SK-N-SH (cell line): ENCODE results near the gene ZNF516. TPM values are rescaled to one million over a fixed set of nuclear protein-coding genes. Genes with fewer than 3 reads are reported as not detected.

Experiments used
- CTCF ChIA-PET: fragments of 300-600, 350-600 bp; formaldehyde crosslinking; extraction: SDS; loops from one replicate; lab custom pipeline; 2021; lab: Yijun Ruan, JAX
- POLR2A ChIA-PET: fragments of 350-600 bp; sonication (Branson Sonifier 250); formaldehyde crosslinking; extraction: SDS; loops from one replicate; lab custom pipeline; 2020; ENCODE audit warnings: antibody characterized with exemption, inconsistent platforms; lab: Yijun Ruan, JAX
- DNase-seq: peaks from one replicate; pipeline ENCODE4 v3.0.0; 2012
- H2AFZ ChIP-seq: fragments of 200-600 bp; sonication (generic); 2 replicates; pipeline ENCODE4 v1.8.1; 2016; ENCODE audit warnings: antibody characterized with exemption, mild to moderate bottlenecking, low read depth
- H3F3A ChIP-seq: fragments of 200-600 bp; sonication (generic); replicated peaks from 2 replicates; pipeline ENCODE3; 2016; ENCODE audit warnings: antibody characterized with exemption, mild to moderate bottlenecking; ENCODE audit not compliant: insufficient read depth
- H3K27ac ChIP-seq, 2 experiments: fragments of 200-500 bp in 1 of 2; fragments of 200-600 bp in 1 of 2; sonication (Bioruptor generic) in 1 of 2; sonication (generic), shearing (Covaris generic) in 1 of 2; 2 replicates each; pipeline versions ENCODE4 v1.5.1 to v1.6.1; 2014 to 2016; ENCODE audit warnings: low read depth in 2 of 2, inconsistent platforms in 1 of 2, low read length in 1 of 2, mild to moderate bottlenecking in 1 of 2, mixed read lengths in 1 of 2
- H3K27me3 ChIP-seq: fragments of 200-600 bp; sonication (generic), shearing (Covaris generic); 2 replicates; pipeline ENCODE4 v1.6.1; 2016; ENCODE audit warnings: mixed run types; ENCODE audit not compliant: insufficient read depth
- H3K36me3 ChIP-seq, 2 experiments: fragments of 200-500 bp in 1 of 2; fragments of 200-600 bp in 1 of 2; sonication (Bioruptor generic) in 1 of 2; sonication (generic) in 1 of 2; replicated peaks in 1 of 2; 2 replicates each; pipeline versions ENCODE3 to v1.5.1; 2014 to 2016; ENCODE audit warnings: low read length in 1 of 2, mild to moderate bottlenecking in 1 of 2; ENCODE audit not compliant: insufficient read depth in 2 of 2, control insufficient read depth in 1 of 2
- H3K4me1 ChIP-seq, 2 experiments: fragments of 200-500 bp in 1 of 2; fragments of 200-600 bp in 1 of 2; sonication (Bioruptor generic) in 1 of 2; sonication (generic), shearing (Covaris generic) in 1 of 2; 2 replicates each; pipeline versions ENCODE4 v1.5.1 to v1.6.1; 2014 to 2016; ENCODE audit warnings: low read depth in 1 of 2, low read length in 1 of 2, mixed run types in 1 of 2; ENCODE audit not compliant: insufficient read depth in 2 of 2, control insufficient read depth in 1 of 2
- H3K4me2 ChIP-seq: fragments of 200-600 bp; sonication (generic), shearing (Covaris generic); 2 replicates; pipeline ENCODE4 v1.6.1; 2017; ENCODE audit warnings: mixed run types
- H3K4me3 ChIP-seq, 2 experiments: fragments of 200-500 bp in 1 of 2; fragments of 200-600 bp in 1 of 2; sonication (Bioruptor generic) in 1 of 2; sonication (generic), shearing (Covaris generic) in 1 of 2; 2 replicates each; pipeline versions ENCODE4 v1.5.1 to v1.8.1; 2014 to 2016; ENCODE audit warnings: low read depth in 2 of 2, inconsistent platforms in 1 of 2, low read length in 1 of 2, mild to moderate bottlenecking in 1 of 2, mixed read lengths in 1 of 2, moderate library complexity in 1 of 2
- H3K79me2 ChIP-seq: fragments of 200-600 bp; sonication (generic); 2 replicates; pipeline ENCODE4 v1.8.1; 2017; ENCODE audit warnings: mild to moderate bottlenecking; ENCODE audit not compliant: insufficient read depth
- H3K9ac ChIP-seq: fragments of 200-600 bp; sonication (generic); 2 replicates; pipeline ENCODE4 v1.6.1; 2017; ENCODE audit warnings: mixed run types
- H3K9me2 ChIP-seq: fragments of 200-600 bp; sonication (generic); 2 replicates; pipeline ENCODE4 v1.6.1; 2017; ENCODE audit warnings: mixed run types
- H3K9me3 ChIP-seq: fragments of 200-600 bp; sonication (generic); 2 replicates; pipeline ENCODE4 v1.6.1; 2017; ENCODE audit warnings: mixed run types, mild to moderate bottlenecking, moderate library complexity
- H4K20me1 ChIP-seq: fragments of 200-600 bp; sonication (generic); 2 replicates; pipeline ENCODE4 v1.6.1; 2017; ENCODE audit warnings: mild to moderate bottlenecking, mixed run types; ENCODE audit not compliant: insufficient read depth
- ELF1 ChIP-seq: IDR thresholded peaks from 2 replicates; pipeline ENCODE4 v1.4.0; 2012
- EZH2phosphoT487 ChIP-seq: fragments of 200-600 bp; sonication (generic); IDR thresholded peaks from 2 replicates; pipeline ENCODE4 v1.6.1; 2017; ENCODE audit warnings: low read depth, mixed run types, mild to moderate bottlenecking, antibody characterized with exemption, moderate library complexity, borderline replicate concordance
- FOXM1 ChIP-seq: IDR thresholded peaks from 2 replicates; pipeline ENCODE4 v1.4.0; 2012; ENCODE audit warnings: low read depth, mild to moderate bottlenecking
- GATA2 ChIP-seq: sonication (generic); formaldehyde crosslinking; IDR thresholded peaks from 2 replicates; pipeline ENCODE4 v1.5.0; 2020; ENCODE audit warnings: mild to moderate bottlenecking, missing genetic modification reagents
- MEF2A ChIP-seq: IDR thresholded peaks from 2 replicates; pipeline ENCODE4 v1.4.0; 2012; ENCODE audit warnings: low read depth, borderline replicate concordance
- MXI1 ChIP-seq: IDR thresholded peaks from 2 replicates; pipeline ENCODE4 v1.6.1; 2012; ENCODE audit warnings: mild to moderate bottlenecking, low read depth, low read length, improper control_type of control experiment
- NRF1 ChIP-seq: IDR thresholded peaks from 2 replicates; pipeline ENCODE4 v1.6.1; 2012; ENCODE audit warnings: low read depth, mild to moderate bottlenecking, low read length
- POLR2AphosphoS5 ChIP-seq: IDR thresholded peaks from 2 replicates; pipeline ENCODE4 v1.6.1; 2012; ENCODE audit warnings: low read depth, low read length
- RAD21 ChIP-seq: IDR thresholded peaks from 2 replicates; pipeline ENCODE4 v1.6.1; 2012; ENCODE audit warnings: mild to moderate bottlenecking, low read length
- RCOR1 ChIP-seq: fragments of 150-350 bp; IDR thresholded peaks from 2 replicates; pipeline ENCODE4 v1.6.1; 2017; ENCODE audit warnings: antibody characterized with exemption, low read length
- SIN3A ChIP-seq: IDR thresholded peaks from 2 replicates; pipeline ENCODE4 v1.6.1; 2012; ENCODE audit warnings: low read depth, mild to moderate bottlenecking, low read length, moderate library complexity, borderline replicate concordance
- SMC3 ChIP-seq: IDR thresholded peaks from 2 replicates; pipeline ENCODE4 v1.6.1; 2012; ENCODE audit warnings: low read depth, low read length, improper control_type of control experiment
- USF2 ChIP-seq: fragments of 150-350 bp; IDR thresholded peaks from 2 replicates; pipeline ENCODE4 v1.6.1; 2017; ENCODE audit warnings: antibody characterized with exemption, low read length, low read depth, borderline replicate concordance
- YY1 ChIP-seq: IDR thresholded peaks from 2 replicates; pipeline ENCODE4 v1.4.0; 2012; ENCODE audit warnings: low read depth, mild to moderate bottlenecking
- WGBS: methylation state at CpG from one replicate; pipeline ENCODE4 v1.1.6; 2017; ENCODE audit warnings: low lambda C conversion rate; 5-methylcytosine and 5-hydroxymethylcytosine counted together
- polyA plus RNA-seq, 3 experiments: library from polyadenylated mRNA; depleted of rRNA; stranded (reverse); fragments of >200 nt; gene quantifications; 2 replicates each; pipeline ENCODE4 v1.2.3, GENCODE V29; 2012
- TF ChIP-seq, protein P1 (sequence below): IDR thresholded peaks from 2 replicates; pipeline ENCODE4 v1.4.0; 2012; ENCODE audit warnings: low read depth, borderline replicate concordance
- TF ChIP-seq, protein P2 (sequence below): fragments of 150-350 bp; IDR thresholded peaks from 2 replicates; pipeline ENCODE4 v1.6.1; 2016; ENCODE audit warnings: mild to moderate bottlenecking, low read depth, low read length
- TF ChIP-seq, protein P3 (sequence below): IDR thresholded peaks from 2 replicates; pipeline ENCODE4 v1.4.0; 2012; ENCODE audit warnings: low read depth

Gene ZNF516
- polyA plus RNA-seq, 1 of the 3 experiments (the other 2 are of a cell fraction): 4.4 TPM

GRCh38 chr18:76376668-76377358, 118.2 kb downstream of the ZNF516 start:
- H3K9me3 ChIP-seq: no peaks in the 10 kb centered on the region

More at GRCh38 chr18:76376668-76377358, 118.2 kb downstream of the ZNF516 start:
- H3K36me3 ChIP-seq: peaks cover 0 to 2% of the 10 kb centered on the region in 2 experiments
- TF ChIP-seq RAD21: no peak
- TF ChIP-seq GATA2: no peak
- no peak for TF ChIP-seq MXI1
- no peak for TF ChIP-seq POLR2AphosphoS5
- TF ChIP-seq USF2: no peak
- no peak for TF ChIP-seq ELF1
- no peak for TF ChIP-seq MEF2A
- no peak for TF ChIP-seq RCOR1
- TF ChIP-seq, protein P1, sequence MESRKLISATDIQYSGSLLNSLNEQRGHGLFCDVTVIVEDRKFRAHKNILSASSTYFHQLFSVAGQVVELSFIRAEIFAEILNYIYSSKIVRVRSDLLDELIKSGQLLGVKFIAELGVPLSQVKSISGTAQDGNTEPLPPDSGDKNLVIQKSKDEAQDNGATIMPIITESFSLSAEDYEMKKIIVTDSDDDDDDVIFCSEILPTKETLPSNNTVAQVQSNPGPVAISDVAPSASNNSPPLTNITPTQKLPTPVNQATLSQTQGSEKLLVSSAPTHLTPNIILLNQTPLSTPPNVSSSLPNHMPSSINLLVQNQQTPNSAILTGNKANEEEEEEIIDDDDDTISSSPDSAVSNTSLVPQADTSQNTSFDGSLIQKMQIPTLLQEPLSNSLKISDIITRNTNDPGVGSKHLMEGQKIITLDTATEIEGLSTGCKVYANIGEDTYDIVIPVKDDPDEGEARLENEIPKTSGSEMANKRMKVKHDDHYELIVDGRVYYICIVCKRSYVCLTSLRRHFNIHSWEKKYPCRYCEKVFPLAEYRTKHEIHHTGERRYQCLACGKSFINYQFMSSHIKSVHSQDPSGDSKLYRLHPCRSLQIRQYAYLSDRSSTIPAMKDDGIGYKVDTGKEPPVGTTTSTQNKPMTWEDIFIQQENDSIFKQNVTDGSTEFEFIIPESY: no peak
- no peak for TF ChIP-seq SMC3
- no peak for TF ChIP-seq YY1
- TF ChIP-seq NRF1: no peak
- TF ChIP-seq, protein P2, sequence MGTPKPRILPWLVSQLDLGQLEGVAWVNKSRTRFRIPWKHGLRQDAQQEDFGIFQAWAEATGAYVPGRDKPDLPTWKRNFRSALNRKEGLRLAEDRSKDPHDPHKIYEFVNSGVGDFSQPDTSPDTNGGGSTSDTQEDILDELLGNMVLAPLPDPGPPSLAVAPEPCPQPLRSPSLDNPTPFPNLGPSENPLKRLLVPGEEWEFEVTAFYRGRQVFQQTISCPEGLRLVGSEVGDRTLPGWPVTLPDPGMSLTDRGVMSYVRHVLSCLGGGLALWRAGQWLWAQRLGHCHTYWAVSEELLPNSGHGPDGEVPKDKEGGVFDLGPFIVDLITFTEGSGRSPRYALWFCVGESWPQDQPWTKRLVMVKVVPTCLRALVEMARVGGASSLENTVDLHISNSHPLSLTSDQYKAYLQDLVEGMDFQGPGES: no peak
- TF ChIP-seq FOXM1: no peak
- no peak for TF ChIP-seq SIN3A
- no peak for TF ChIP-seq EZH2phosphoT487
- TF ChIP-seq, protein P3, sequence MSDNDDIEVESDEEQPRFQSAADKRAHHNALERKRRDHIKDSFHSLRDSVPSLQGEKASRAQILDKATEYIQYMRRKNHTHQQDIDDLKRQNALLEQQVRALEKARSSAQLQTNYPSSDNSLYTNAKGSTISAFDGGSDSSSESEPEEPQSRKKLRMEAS: no peak
- 83% methylated on average over 22 of the region's 27 CpGs for WGBS
- H3K9me2 ChIP-seq: no peaks in the 10 kb centered on the region
- no peak overlapping the region for H3K9ac ChIP-seq
- no peak for DNase-seq
- H3K27me3 ChIP-seq: no peaks in the 10 kb centered on the region
- H2AFZ ChIP-seq: no peak overlapping the region
- no peaks in the 10 kb centered on the region for H3F3A ChIP-seq
- H4K20me1 ChIP-seq: no peaks in the 10 kb centered on the region
- no peak overlapping the region for H3K27ac ChIP-seq
- H3K4me2 ChIP-seq: no peak overlapping the region
- no peaks in the 10 kb centered on the region for H3K4me1 ChIP-seq
- ChIA-PET CTCF (interaction anchor here (0.7 to 1.7 kb wide), 2 partner anchors 22 to 1575 kb away, joined by 3 to 5 read pairs; no protein-coding TSS in a partner anchor), POLR2A (no interaction called here)
- no peak overlapping the region for H3K4me3 ChIP-seq
- no peaks in the 10 kb centered on the region for H3K79me2 ChIP-seq
